Measurements from ENCODE around the gene GOLGA8Q.
"Not testable (repeated sequence)": the region's sequence is repeated elsewhere in the genome, so short reads cannot be mapped to it uniquely, and the experiment has no call there.

Gene GOLGA8Q, protein sequence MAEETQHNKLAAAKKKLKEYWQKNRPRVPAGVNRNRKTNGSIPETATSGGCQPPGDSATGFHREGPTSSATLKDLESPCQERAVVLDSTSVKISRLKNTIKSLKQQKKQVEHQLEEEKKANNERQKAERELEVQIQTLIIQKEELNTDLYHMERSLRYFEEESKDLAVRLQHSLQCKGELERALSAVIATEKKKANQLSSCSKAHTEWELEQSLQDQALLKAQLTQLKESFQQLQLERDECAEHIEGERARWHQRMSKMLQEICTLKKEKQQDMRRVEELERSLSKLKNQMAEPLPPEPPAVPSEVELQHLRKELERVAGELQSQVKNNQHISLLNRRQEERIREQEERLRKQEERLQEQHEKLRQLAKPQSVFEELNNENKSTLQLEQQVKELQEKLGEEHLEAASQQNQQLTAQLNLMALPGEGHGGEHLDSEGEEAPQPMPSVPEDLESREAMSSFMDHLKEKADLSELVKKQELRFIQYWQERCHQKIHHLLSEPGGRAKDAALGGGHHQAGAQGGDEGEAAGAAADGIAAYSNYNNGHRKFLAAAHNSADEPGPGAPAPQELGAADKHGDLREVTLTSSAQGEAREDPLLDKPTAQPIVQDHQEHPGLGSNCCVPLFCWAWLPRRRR

DNA sequence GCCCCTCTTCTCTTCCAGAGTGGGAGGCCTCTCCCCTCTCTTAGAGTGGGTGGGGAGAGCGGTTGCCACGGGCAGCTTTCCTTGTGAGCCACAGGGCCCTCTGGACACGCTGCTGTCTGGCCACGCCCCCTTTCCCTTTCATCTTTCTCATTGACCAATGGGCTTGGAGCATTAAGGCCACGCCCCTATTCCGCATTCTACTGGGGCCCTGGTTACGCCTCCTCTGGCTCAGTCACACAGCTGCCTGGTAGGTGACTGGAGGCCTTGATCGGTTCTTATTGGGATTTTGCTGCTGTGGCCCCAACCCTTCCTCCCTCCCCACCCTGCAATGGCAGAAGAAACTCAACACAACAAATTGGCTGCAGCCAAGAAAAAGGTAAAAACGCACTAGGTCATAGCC, at the start of gene GOLGA8Q:
Gene GOLGA8Q, plus strand, starts transcription at position 301 of the 400 bp plus-strand sequence. Its CDS starts 28 bp downstream, at position 329.
- not testable (repeated sequence) for DNase-seq

DNA sequence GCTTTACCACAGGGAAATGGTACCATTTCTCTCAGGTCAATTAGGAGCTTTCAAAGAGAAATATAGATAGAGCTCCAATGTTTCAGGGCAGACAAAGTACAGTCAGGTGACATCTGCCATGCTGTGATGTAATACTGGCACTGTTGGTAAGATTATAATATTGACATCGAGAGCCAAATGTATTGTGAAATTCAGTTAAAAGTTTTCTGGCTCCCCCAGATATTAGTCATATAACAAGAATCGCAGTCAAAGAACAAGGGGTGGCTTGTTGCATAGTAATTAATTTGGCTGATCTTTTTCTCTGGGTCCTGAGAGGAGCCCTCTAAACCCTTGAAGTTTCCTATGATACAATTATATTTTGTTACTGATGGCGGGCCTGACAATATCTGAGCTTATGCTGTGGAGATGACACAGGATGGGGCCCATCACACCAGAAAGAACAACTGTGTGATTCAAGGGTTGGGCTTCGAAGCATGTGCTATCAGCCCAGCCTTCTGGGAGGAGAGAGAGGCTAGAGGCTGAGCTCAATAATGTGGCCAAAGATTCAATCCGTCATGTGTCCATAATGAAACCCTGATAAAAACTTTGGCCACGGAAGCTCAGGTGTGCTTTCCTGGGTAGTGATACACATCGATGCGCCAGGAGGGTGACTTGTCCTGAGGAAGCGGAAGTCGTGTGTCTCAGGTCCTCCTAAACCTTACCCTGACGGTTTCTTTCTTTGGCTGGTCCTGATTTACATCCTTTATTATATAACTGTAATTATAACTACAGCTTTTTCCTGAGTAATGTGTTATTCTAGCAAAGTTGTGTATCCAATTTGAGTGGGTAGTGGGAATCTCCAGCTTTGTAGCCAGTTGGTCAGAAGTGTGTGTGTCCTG, 48.7 kb upstream of the GOLGA8Q start:
- not testable (repeated sequence) for DNase-seq

DNA sequence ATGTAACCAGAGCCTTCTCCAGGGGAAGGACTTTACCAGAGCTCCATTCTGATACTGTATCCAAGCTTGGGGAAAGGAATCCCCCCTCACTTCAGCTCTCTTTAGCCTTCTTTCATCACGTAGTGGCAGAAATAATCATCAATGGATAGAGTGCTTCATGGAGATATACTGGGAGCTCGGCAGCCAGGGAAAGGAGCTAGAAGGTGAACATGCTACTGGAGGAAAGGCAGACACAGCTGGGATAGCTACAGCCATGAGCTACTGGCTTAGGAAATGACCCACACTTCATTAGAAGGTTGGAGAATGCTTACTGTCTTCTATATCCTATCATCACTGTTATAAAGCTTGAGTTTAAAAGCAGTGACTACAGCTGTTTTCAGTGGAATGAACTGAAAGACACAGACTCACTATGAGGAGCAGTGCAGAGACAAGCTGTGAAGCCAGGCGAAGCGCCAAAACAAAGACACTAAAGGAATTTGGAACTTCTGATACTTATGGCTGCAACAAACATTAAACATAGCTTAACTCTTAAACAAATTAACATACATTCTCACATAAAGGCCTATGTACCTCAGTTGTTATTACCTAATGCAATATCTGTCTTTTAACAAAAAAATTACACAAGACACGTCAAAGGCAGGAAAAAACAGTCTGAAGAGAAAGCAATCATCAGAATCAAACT, 47.5 kb upstream of the GOLGA8Q start:
- not testable (repeated sequence) for DNase-seq

DNA sequence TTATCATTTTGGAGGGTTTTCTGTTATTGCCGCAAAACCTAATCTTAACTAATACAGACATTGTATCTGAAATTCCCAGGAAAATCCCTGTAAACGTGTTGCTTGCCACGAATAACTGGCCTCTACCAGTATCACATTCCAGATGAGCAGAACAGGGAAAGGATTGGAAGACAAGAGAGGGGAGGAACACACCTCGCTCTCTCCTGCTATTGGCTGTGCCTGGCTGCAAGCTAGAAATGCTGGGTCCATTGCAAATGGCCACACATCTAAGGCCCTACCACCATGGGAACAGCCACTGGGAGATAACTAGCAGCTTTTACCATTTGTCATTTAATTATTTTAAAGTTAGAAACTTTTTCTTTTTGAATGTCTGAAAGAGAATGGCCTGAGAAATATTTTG, 37.3 kb upstream of the GOLGA8Q start:
- not testable (repeated sequence) for DNase-seq

DNA sequence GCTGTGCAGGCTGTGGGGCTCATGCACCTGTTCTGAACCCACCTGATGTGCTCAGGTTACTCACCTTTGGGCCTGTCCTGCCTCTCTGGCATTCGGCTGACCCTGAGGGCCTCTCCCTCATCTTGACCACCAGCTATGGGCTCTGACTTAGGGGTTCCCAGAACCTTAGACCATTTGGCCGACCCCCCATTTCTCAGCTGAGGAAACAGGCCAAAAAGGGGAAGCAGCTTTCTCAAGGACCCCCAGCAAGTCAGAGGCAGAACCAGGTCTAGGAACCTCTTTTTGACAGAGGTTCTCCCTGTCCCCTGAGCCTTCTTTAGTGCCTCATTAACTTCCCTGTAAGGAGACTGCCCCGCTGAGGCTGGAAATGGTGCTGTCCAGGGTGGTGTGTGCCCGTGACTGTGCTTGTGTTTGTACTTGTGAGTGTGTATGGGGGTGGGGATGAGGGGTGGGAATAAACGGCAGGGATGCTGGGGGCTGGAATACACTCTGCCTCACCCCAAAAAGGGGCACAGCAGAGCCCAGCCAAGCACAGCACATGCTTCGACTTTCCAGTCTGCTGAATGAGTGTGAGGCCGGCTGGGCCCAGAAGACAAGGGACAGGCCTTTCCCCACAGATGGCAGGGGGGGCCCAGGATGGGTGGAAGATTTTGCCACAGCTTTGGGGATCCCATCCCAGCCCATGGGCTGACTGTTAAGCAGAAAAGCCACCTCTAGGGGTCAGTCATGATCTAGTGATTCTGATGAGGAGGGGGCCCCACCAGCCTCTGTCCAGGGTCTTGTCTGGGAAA, 28.2 kb upstream of the GOLGA8Q start:
- DNase-seq = not testable (repeated sequence)

DNA sequence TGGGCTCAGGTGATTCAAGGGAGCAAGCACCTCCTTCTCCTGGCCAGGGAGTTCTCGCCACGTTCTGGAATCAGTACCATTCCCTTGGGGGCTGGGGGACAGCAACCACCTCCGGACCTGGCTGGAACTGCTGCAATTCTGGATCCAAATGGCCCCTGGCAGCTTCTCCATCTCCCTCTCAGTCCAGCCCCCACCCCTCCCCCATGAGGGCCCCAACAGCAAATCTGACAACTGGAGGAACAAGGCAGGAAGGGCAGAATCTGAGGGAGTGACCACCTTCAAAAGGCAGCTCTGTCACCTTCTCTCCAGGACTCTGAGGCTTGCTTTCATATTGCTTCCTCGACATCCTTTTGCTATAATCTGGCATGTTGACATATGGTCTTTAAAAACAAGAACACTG, 25.9 kb upstream of the GOLGA8Q start:
- DNase-seq = not testable (repeated sequence)

DNA sequence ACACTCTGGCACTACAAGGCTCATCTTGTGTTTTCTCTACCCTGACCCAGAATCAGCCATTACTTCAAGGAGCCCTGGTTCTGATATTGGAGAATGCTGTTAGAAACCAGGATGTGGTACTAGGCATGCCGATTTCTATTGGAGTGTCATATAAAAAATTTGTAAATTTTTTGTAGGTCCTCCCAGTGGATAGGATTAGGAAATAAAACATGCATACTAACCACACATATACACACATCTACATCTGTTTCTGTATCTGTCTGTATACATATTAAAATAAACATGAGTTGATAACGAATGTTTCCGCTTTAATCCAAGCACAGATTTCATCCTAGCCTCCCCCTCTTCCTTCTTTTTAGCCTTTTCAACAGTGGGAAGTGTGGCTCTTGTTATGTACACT, 22.8 kb upstream of the GOLGA8Q start:
- DNase-seq = not testable (repeated sequence)

DNA sequence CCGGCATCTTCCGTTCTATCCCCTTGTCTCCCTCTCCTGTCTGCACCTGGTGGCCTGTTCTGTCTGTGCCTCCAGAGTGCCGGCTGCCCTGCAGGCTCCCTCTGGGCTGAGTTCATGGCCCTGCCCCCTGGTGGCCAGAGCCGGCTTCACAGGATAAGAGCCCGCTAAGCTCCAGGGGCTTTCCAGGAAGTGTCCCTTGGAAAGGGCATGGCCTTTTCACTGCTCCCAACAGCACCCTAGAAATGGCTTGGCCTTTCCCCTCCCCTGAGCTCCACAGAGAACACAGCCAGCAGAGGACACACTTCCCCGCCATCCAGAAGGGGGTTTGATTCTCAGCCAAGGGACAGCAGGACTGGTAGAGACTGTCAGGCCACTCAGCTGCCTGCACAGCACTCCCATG, 15.1 kb downstream of the GOLGA8Q start:
- peak; percentile 0 to 3 for DNase-seq

DNA sequence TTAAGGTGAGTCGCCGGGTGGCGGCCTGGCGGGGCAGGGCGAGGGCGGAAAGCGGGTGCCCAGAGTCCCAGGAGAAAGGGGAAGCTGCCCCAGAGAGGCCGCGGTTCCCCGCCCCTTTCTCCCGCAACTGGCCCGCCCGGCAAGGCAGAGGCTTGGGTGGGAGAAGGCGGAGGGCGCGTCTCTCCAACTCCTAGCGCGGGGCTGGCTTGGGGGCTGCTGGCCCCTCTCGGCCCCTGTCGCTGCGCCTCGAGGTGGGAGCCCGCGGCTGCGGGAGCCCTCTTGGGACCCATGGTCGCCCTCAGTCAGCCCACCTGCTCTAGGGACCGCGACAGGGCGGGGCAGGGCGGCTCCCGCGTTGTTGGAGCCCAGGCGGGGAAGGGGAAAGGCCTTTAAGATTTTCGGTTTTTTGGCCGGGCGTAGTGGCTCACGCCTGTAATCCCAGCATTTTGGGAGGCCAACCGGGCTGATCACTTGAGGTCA, 21.2 kb downstream of the GOLGA8Q start:
- not testable (repeated sequence) for DNase-seq

DNA sequence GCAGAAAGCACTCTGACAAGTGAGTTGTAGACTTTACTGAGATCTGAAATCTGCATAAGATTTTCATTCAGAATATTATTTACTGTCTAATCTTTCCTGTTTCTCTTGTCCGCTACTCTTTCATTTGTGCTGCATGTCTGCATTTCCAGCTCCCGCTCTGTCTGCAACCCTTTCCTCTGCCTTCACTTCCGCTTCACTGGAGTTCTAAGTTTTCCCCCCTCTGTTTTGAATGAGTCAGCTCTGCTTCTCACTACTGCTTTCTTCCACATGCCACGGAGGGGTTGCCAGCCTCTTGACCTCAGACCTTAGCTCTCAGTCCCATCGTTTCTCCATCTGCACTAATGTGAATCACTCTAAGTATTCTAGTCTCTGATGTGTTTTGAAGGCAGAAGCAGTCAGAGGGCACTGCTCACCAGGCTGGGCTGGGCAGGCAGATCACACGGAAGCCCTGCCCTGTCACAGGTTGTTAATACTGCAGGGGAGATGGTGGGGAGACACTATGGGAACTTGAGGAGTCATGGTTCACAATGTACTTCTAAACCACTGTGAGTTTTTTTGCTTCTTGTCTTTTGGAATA, 27.6 kb downstream of the GOLGA8Q start:
- DNase-seq = not testable (repeated sequence)

DNA sequence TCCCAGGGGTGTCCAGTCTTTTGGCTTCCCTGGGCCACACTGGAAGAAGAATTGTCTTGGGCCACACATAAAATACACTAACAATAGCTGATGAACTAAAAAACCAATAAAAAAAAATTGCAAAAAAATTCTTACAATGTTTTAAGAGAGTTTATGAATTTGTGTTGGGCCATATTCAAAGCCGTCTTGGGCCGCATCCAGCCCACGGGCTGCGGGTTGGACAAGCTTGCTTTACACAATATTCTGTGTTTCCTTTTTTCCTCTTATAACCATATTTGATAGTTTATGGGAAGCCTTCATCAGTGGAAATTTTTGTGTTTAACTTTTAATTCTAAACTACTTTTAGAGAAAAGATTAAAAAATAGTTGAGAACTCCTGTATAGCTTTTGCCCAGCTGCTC, 28.9 kb downstream of the GOLGA8Q start:
- DNase-seq = not testable (repeated sequence)

DNA sequence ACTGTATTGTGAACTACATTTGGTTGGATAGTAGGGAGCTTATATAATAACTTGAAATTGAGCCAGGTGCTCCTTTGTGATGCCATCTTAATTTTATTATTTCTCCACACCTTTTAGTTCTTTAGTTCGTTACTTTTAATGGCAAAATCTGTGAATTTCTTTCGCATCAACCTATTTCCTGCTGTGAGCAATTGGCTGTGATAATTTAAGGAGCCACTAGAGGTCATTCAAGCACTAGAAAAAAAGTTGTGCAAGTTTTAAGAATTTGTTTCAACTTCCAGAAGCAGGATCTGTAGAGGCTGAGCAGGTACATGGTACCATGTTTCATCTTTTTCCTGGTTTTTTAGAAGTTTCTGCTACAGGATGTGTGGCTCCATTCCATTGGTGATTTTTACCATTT, 47.1 kb downstream of the GOLGA8Q start:
- not testable (repeated sequence) for DNase-seq

DNA sequence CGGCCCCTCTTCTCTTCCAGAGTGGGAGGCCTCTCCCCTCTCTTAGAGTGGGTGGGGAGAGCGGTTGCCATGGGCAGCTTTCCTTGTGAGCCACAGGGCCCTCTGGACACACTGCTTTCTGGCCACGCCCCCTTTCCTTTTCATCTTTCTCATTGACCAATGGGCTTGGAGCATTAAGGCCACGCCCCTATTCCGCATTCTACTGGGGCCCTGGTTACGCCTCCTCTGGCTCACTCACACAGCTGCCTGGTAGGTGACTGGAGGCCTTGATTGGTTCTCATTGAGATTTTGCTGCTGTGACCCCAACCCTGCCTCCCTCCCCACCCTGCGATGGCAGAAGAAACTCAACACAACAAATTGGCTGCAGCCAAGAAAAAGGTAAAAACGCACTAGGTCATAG, 51.9 kb downstream of the GOLGA8Q start, which contains the start of gene GOLGA8H:
Gene GOLGA8H, plus strand, starts transcription at position 233 of the 400 bp plus-strand sequence. Its CDS starts 98 bp downstream, at position 331.
- DNase-seq = not testable (repeated sequence)
